Measurements from ENCODE around the gene RXFP1. TPM values are rescaled to one million over a fixed set of nuclear protein-coding genes. Genes with fewer than 3 reads are reported as not detected.

RXFP1 gene
- total RNA-seq, 2 donors from 2014 or later: 0.32 to 0.74 TPM

DNA sequence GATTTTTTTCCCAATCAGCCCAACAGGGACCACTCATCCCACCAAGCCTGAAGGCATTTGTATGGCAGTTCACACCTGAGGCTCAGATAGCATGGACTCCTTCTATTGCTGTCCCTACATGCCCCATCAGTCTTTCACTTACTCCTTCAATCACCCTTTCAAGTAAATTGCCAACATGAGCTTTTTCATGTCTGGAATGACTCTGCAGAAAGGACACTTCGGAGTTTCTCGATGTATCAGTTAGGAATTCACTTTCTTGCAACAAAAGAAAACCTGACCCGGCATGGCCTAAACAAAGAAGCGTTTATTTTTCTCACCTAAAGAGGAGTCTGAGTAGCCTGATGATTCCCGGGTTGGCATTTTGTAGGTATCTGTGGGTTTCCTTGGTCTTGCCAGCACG lies 38.6 kb downstream of the RXFP1 start:
- TF ChIP-seq, protein P1, sequence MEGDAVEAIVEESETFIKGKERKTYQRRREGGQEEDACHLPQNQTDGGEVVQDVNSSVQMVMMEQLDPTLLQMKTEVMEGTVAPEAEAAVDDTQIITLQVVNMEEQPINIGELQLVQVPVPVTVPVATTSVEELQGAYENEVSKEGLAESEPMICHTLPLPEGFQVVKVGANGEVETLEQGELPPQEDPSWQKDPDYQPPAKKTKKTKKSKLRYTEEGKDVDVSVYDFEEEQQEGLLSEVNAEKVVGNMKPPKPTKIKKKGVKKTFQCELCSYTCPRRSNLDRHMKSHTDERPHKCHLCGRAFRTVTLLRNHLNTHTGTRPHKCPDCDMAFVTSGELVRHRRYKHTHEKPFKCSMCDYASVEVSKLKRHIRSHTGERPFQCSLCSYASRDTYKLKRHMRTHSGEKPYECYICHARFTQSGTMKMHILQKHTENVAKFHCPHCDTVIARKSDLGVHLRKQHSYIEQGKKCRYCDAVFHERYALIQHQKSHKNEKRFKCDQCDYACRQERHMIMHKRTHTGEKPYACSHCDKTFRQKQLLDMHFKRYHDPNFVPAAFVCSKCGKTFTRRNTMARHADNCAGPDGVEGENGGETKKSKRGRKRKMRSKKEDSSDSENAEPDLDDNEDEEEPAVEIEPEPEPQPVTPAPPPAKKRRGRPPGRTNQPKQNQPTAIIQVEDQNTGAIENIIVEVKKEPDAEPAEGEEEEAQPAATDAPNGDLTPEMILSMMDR (IDR thresholded peaks at IDR 0.05): no peak
- TF ChIP-seq POLR2A (IDR thresholded peaks at IDR 0.05) (no peak), POLR2AphosphoS5 (IDR thresholded peaks at IDR 0.05) (no peak)
- H3K36me3 ChIP-seq: no peaks in the 10 kb centered on the region
- no peak for DNase-seq (ENCODE audit: low spot score)
- intact Hi-C loops (cut with DNase I): no loop called here
- H3K4me1 ChIP-seq (replicated peaks): no peaks in the 10 kb centered on the region
- H3K4me3 ChIP-seq: no peak overlapping the region
- WGBS: 90% methylated on average over 6 of the region's 6 CpGs
- H3K9me3 ChIP-seq: no peaks in the 10 kb centered on the region
- no peak overlapping the region for H3K27ac ChIP-seq
- no peaks in the 10 kb centered on the region for H3K27me3 ChIP-seq (replicated peaks; ENCODE audit: insufficient read depth)

DNA sequence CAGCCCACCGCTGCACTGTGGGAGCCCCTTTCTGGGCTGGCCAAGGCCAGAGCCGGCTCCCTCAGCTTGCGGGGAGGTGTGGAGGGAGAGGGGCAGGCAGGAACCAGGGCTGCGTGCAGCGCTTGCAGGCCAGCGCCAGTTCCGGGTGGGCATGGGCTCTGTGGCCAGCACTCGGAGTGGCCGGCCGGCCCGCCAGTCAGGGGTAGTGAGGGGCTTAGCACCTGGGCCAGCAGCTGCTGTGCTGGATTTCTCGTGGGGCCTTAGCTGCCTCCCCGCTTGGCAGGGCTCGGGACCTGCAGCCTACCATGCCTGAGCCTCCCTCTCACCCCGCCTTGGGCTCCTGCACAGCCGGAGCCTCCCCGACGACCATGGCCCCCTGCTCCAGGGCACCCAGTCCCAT lies 45.2 kb downstream of the RXFP1 start:
- Histone ChIP-seq H3K27ac (no peak overlapping the region), H3K9me3 (no peaks in the 10 kb centered on the region), H3K4me1 (replicated peaks) (no peaks in the 10 kb centered on the region), H3K27me3 (replicated peaks; ENCODE audit: insufficient read depth) (no peaks in the 10 kb centered on the region), H3K4me3 (no peak overlapping the region), H3K36me3 (no peaks in the 10 kb centered on the region)
- WGBS: 90% methylated on average over 7 of the region's 18 CpGs
- no peak for DNase-seq (ENCODE audit: low spot score)
- no peak for TF ChIP-seq POLR2AphosphoS5 (IDR thresholded peaks at IDR 0.05)
- TF ChIP-seq POLR2A (IDR thresholded peaks at IDR 0.05): no peak
- TF ChIP-seq, protein P1 (IDR thresholded peaks at IDR 0.05): no peak
- intact Hi-C loops (cut with DNase I): no loop called here

DNA sequence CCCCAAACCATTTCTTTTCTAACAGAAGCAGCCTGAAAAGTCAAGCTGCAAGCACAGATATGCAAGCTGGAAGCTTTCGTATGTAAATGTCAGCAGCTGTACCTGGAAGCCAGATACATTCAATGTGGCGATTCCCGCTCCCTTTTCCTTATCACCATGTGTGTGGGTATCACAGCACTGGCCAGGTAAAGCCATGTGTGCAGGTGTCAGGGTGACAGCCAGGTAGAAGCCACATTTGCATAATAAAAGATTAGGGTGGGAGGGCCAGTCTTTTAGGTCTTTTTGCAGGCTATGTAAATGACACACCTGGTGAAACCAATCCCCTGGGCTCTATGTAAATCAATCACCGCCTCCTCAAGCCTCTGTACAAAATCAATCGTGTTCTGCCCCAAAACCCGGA lies 50.1 kb downstream of the RXFP1 start:
- no peaks in the 10 kb centered on the region for H3K27me3 ChIP-seq (replicated peaks; ENCODE audit: insufficient read depth)
- no peak overlapping the region for H3K27ac ChIP-seq
- no peaks in the 10 kb centered on the region for H3K36me3 ChIP-seq
- intact Hi-C loops (cut with DNase I): no loop called here
- H3K4me3 ChIP-seq: no peak overlapping the region
- no peak for TF ChIP-seq POLR2AphosphoS5 (IDR thresholded peaks at IDR 0.05)
- TF ChIP-seq POLR2A (IDR thresholded peaks at IDR 0.05): no peak
- TF ChIP-seq, protein P1 (IDR thresholded peaks at IDR 0.05): no peak
- H3K9me3 ChIP-seq: no peaks in the 10 kb centered on the region
- no peaks in the 10 kb centered on the region for H3K4me1 ChIP-seq (replicated peaks)
- no peak for DNase-seq (ENCODE audit: low spot score)
- 83% methylated on average over 6 of the region's 6 CpGs for WGBS

DNA sequence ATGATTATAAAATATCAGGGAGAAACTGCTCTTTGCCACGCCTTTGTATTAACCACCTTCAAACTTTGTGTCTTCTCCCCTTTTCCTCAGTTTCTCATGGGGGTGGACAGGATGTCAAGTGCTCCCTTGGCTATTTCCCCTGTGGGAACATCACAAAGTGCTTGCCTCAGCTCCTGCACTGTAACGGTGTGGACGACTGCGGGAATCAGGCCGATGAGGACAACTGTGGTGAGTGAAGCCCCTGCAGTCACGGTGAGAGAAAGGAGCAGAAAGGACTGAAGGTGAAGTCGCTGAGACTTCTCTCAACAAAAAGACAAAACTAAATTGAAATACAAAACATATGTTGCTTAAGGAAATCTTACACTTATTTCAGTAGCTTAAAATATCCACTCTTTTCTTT lies 50.9 kb downstream of the RXFP1 start:
- Histone ChIP-seq H3K9me3 (no peaks in the 10 kb centered on the region), H3K4me1 (replicated peaks) (no peaks in the 10 kb centered on the region), H3K27me3 (replicated peaks; ENCODE audit: insufficient read depth) (no peaks in the 10 kb centered on the region), H3K4me3 (no peak overlapping the region), H3K36me3 (no peaks in the 10 kb centered on the region), H3K27ac (no peak overlapping the region)
- TF ChIP-seq, protein P1 (IDR thresholded peaks at IDR 0.05): no peak
- TF ChIP-seq POLR2A (IDR thresholded peaks at IDR 0.05) (no peak), POLR2AphosphoS5 (IDR thresholded peaks at IDR 0.05) (no peak)
- DNase-seq (ENCODE audit: low spot score): no peak
- intact Hi-C loops (cut with DNase I): no loop called here
- WGBS: 88% methylated on average over 7 of the region's 7 CpGs

- no peak overlapping the region for H3K4me3 ChIP-seq
- H3K36me3 ChIP-seq: no peaks in the 10 kb centered on the region
- TF ChIP-seq POLR2AphosphoS5 (IDR thresholded peaks at IDR 0.05): no peak
- TF ChIP-seq POLR2A (IDR thresholded peaks at IDR 0.05): no peak
- TF ChIP-seq, protein P1 (IDR thresholded peaks at IDR 0.05): peak in 1 of 4 experiments; percentile 4
- H3K27ac ChIP-seq: no peak overlapping the region
- no peaks in the 10 kb centered on the region for H3K9me3 ChIP-seq
- no peak for DNase-seq (ENCODE audit: low spot score)
- no peaks in the 10 kb centered on the region for H3K27me3 ChIP-seq (replicated peaks; ENCODE audit: insufficient read depth)
- WGBS: 23% methylated on average over 1 of the region's 1 CpG
- intact Hi-C loops (cut with DNase I): no loop called here
- no peaks in the 10 kb centered on the region for H3K4me1 ChIP-seq (replicated peaks)
These were observed 56.8 kb downstream of the RXFP1 start for GRCh38 chr4:158578476-158578875.

Data from prostate gland (tissue), 2 donors.